GM12878 (cell line): ENCODE results near the gene SKIDA1.

Source experiments
- CBX5 ChIP-seq: sonication (generic); IDR thresholded peaks from 2 replicates; pipeline ENCODE4 v1.6.1; 2016; ENCODE audit warnings: low read depth, moderate library complexity, mild to moderate bottlenecking, inconsistent platforms
- ESRRA ChIP-seq: IDR thresholded peaks from 2 replicates; pipeline ENCODE4 v1.6.1; 2012; ENCODE audit warnings: mild to moderate bottlenecking, low read length, improper control_type of control experiment
- FOXM1 ChIP-seq: IDR thresholded peaks from 2 replicates; pipeline ENCODE4 v1.6.1; 2012; ENCODE audit warnings: low read depth, mild to moderate bottlenecking, inconsistent platforms, low read length, moderate library complexity
- HCFC1 ChIP-seq: fragments of 150-350 bp; IDR thresholded peaks from 2 replicates; pipeline ENCODE4 v1.6.1; 2014; ENCODE audit warnings: low read length
- NFIC ChIP-seq: IDR thresholded peaks from 2 replicates; pipeline ENCODE4 v1.6.1; 2012; ENCODE audit warnings: low read depth, mild to moderate bottlenecking, inconsistent platforms, low read length, moderate library complexity
- NFYA ChIP-seq: IDR thresholded peaks from 2 replicates; pipeline ENCODE4 v1.6.1; 2011; ENCODE audit warnings: low read depth, mild to moderate bottlenecking, low read length, improper control_type of control experiment, borderline replicate concordance
- NR2C1 ChIP-seq: fragments of 450-650 bp; IDR thresholded peaks from 2 replicates; pipeline ENCODE4 v1.6.1; 2017; ENCODE audit warnings: antibody characterized with exemption, mild to moderate bottlenecking, moderate library complexity
- RCOR1 ChIP-seq: conservative IDR thresholded peaks from 2 replicates; pipeline ENCODE4 v1.6.1; 2012; ENCODE audit warnings: low read depth, low read length, improper control_type of control experiment
- SMC3 ChIP-seq: IDR thresholded peaks from 2 replicates; pipeline ENCODE4 v1.6.1; 2011; ENCODE audit warnings: low read length, improper control_type of control experiment, borderline replicate concordance
- TAF1 ChIP-seq: IDR thresholded peaks from 2 replicates; pipeline ENCODE4 v1.6.1; 2011; ENCODE audit warnings: mild to moderate bottlenecking, low read depth, low read length, borderline replicate concordance
- ZNF384 ChIP-seq: IDR thresholded peaks from 2 replicates; pipeline ENCODE4 v1.6.1; 2012; ENCODE audit warnings: low read depth, mild to moderate bottlenecking, low read length, improper control_type of control experiment, borderline replicate concordance
- TF ChIP-seq, protein P1 (sequence below), 3 experiments: IDR thresholded peaks in 2 of 3; conservative IDR thresholded peaks in 1 of 3; 2 replicates each; pipeline ENCODE4 v1.5.1; 2011; ENCODE audit warnings: low read depth in 3 of 3, low read length in 3 of 3, mild to moderate bottlenecking in 3 of 3, control low read depth in 2 of 3, moderate library complexity in 2 of 3, inconsistent platforms in 1 of 3, mixed read lengths in 1 of 3; ENCODE audit not compliant: control insufficient read depth in 2 of 3, insufficient read depth in 1 of 3; ENCODE audit errors: extremely low read depth in 1 of 3
- TF ChIP-seq, protein P2 (sequence below): IDR thresholded peaks from 2 replicates; pipeline ENCODE4 v1.6.1; 2011; ENCODE audit warnings: low read depth, mild to moderate bottlenecking, low read length, moderate library complexity, borderline replicate concordance; ENCODE audit errors: extremely low read depth
- TF ChIP-seq, protein P3 (sequence below): fragments of 450-650 bp; IDR thresholded peaks from 2 replicates; pipeline ENCODE4 v1.6.1; 2017; ENCODE audit warnings: mild to moderate bottlenecking, moderate library complexity

DNA sequence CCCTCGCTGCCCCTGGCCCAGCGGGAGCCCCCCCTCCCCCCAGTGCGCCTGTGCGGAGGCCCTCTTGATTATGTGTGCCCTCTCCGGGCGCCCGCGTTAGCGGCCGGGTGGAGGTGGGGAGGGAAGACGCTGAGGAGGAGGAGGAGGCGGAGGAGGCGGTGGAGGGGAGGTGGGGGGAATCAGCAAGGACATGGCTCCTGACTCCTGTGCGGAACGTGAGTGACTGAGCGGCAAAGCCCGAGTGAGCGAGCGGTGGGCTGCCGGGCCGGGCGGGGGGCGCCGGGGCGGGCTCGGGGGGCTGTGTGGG lies 8.8 kb upstream of the SKIDA1 start:
- TF ChIP-seq CBX5 (no peak), ZNF384 (no peak), TAF1 (no peak), SMC3 (no peak), NFIC (no peak), NR2C1 (no peak), ESRRA (no peak), FOXM1 (no peak), NFYA (no peak), HCFC1 (no peak), RCOR1 (no peak)
- TF ChIP-seq, protein P1, sequence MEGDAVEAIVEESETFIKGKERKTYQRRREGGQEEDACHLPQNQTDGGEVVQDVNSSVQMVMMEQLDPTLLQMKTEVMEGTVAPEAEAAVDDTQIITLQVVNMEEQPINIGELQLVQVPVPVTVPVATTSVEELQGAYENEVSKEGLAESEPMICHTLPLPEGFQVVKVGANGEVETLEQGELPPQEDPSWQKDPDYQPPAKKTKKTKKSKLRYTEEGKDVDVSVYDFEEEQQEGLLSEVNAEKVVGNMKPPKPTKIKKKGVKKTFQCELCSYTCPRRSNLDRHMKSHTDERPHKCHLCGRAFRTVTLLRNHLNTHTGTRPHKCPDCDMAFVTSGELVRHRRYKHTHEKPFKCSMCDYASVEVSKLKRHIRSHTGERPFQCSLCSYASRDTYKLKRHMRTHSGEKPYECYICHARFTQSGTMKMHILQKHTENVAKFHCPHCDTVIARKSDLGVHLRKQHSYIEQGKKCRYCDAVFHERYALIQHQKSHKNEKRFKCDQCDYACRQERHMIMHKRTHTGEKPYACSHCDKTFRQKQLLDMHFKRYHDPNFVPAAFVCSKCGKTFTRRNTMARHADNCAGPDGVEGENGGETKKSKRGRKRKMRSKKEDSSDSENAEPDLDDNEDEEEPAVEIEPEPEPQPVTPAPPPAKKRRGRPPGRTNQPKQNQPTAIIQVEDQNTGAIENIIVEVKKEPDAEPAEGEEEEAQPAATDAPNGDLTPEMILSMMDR (IDR thresholded peaks at IDR 0.05 in 2 of 3, conservative IDR thresholded peaks at IDR 0.05 in 1 of 3; ENCODE audit: control insufficient read depth in 2 of 3, extremely low read depth in 1 of 3, insufficient read depth in 1 of 3, low read depth in 3 of 3, low read length in 3 of 3): no peak
- TF ChIP-seq, protein P2, sequence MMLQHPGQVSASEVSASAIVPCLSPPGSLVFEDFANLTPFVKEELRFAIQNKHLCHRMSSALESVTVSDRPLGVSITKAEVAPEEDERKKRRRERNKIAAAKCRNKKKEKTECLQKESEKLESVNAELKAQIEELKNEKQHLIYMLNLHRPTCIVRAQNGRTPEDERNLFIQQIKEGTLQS: no peak
- TF ChIP-seq, protein P3, sequence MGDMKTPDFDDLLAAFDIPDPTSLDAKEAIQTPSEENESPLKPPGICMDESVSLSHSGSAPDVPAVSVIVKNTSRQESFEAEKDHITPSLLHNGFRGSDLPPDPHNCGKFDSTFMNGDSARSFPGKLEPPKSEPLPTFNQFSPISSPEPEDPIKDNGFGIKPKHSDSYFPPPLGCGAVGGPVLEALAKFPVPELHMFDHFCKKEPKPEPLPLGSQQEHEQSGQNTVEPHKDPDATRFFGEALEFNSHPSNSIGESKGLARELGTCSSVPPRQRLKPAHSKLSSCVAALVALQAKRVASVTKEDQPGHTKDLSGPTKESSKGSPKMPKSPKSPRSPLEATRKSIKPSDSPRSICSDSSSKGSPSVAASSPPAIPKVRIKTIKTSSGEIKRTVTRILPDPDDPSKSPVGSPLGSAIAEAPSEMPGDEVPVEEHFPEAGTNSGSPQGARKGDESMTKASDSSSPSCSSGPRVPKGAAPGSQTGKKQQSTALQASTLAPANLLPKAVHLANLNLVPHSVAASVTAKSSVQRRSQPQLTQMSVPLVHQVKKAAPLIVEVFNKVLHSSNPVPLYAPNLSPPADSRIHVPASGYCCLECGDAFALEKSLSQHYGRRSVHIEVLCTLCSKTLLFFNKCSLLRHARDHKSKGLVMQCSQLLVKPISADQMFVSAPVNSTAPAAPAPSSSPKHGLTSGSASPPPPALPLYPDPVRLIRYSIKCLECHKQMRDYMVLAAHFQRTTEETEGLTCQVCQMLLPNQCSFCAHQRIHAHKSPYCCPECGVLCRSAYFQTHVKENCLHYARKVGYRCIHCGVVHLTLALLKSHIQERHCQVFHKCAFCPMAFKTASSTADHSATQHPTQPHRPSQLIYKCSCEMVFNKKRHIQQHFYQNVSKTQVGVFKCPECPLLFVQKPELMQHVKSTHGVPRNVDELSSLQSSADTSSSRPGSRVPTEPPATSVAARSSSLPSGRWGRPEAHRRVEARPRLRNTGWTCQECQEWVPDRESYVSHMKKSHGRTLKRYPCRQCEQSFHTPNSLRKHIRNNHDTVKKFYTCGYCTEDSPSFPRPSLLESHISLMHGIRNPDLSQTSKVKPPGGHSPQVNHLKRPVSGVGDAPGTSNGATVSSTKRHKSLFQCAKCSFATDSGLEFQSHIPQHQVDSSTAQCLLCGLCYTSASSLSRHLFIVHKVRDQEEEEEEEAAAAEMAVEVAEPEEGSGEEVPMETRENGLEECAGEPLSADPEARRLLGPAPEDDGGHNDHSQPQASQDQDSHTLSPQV: no peak
